GM19238 (cell line): ENCODE measurements around the gene MAML3.

Source experiments
- DNase-seq: peaks from one replicate; pipeline ENCODE4 v3.0.0; 2011; ENCODE audit warnings: low spot score; ENCODE audit not compliant: insufficient read length

Gene MAML3

GRCh38 chr4:140100771-140101170 is 53.2 kb downstream of the MAML3 start:
- DNase-seq: no peak

- no peak for DNase-seq
These were observed 54.0 kb downstream of the MAML3 start for GRCh38 chr4:140099983-140100382.

GRCh38 chr4:140098455-140099160 is 55.4 kb downstream of the MAML3 start:
- DNase-seq: no peak

GRCh38 chr4:140097572-140097971 is 56.4 kb downstream of the MAML3 start:
- DNase-seq: no peak

- no peak for DNase-seq
These were observed 57.1 kb downstream of the MAML3 start for GRCh38 chr4:140096921-140097320.

GRCh38 chr4:140096483-140096861 is 57.5 kb downstream of the MAML3 start:
- no peak for DNase-seq

- DNase-seq: no peak
These were observed 58.1 kb downstream of the MAML3 start for GRCh38 chr4:140095694-140096482.

- no peak for DNase-seq
These were observed 59.3 kb downstream of the MAML3 start for GRCh38 chr4:140094438-140095420.

- DNase-seq: no peak
These were observed 61.7 kb downstream of the MAML3 start for GRCh38 chr4:140092094-140092851.

- no peak for DNase-seq
These were observed 62.7 kb downstream of the MAML3 start for GRCh38 chr4:140091305-140091704.

GRCh38 chr4:140090215-140090731 is 63.7 kb downstream of the MAML3 start:
- no peak for DNase-seq

- DNase-seq: no peak
These were observed 64.8 kb downstream of the MAML3 start for GRCh38 chr4:140089216-140089615.

GRCh38 chr4:140088323-140088967 is 65.5 kb downstream of the MAML3 start:
- no peak for DNase-seq

GRCh38 chr4:140085881-140086280 is 68.1 kb downstream of the MAML3 start:
- DNase-seq: no peak

- no peak for DNase-seq
These were observed 68.8 kb downstream of the MAML3 start for GRCh38 chr4:140085062-140085622.

- DNase-seq: no peak
These were observed 69.6 kb downstream of the MAML3 start for GRCh38 chr4:140084385-140084784.

- DNase-seq: no peak
These were observed 71.6 kb downstream of the MAML3 start for GRCh38 chr4:140082391-140082755.

- no peak for DNase-seq
These were observed 72.2 kb downstream of the MAML3 start for GRCh38 chr4:140081641-140082390.

GRCh38 chr4:140080883-140081282 is 73.1 kb downstream of the MAML3 start:
- DNase-seq: no peak
